Measurements from ENCODE around the gene CCDC27.

CCDC27 gene

GRCh38 chr1:3777078-3777547 is 24.9 kb downstream of the CCDC27 start:
- DNase-seq (ENCODE audit: low read depth): no peak

DNA sequence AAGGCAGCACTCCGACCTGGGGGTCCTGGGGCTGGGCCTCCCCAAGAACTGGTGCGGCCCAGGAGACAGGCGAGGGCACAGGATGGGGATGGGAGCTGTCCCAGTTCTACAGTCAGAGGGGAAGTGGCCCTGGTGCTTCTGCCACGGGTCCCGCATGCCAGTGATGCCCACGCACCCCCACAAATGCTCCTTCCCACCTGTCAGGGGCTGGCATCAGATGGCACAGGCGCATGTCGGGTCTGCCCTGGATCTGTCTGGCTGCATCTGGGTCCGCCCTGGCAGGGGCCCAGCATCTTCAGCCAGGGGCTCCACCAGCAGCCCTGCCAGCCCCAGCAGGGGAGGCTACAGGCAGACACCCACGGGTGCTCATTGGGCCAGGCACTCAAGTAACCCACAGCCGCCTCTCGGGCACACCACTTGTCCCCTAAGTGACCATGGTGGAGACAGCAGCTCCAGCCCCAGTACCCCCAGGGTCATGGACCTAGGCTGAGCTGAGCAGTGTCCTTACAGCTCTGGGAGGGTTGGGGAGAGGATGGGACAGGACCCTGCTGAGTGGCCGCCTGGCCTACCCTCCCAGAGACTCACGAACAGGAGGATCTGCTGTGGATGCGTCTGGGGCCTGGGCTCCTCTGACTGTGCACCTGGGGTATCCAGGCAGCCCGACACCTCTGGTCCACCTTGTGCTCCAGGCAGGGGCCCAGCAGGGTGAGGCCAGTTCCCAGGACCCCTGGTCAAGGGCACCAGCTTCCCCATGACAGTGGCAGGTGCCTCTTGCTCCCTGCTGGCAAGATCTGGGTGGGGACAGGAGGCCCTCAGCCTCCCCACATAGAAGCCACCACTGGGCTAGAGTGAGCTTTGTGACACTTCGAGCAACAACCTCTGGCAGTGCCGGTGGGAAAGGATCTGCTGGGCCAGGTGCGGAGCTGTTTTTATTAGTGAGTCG is 25.7 kb downstream of the CCDC27 start:
- no peak for DNase-seq (ENCODE audit: low read depth)

- DNase-seq (ENCODE audit: low read depth): no peak
Measured at GRCh38 chr1:3778590-3779264, 26.5 kb downstream of the CCDC27 start.

- no peak for DNase-seq (ENCODE audit: low read depth)
Measured at GRCh38 chr1:3779265-3779911, 27.1 kb downstream of the CCDC27 start.

DNA sequence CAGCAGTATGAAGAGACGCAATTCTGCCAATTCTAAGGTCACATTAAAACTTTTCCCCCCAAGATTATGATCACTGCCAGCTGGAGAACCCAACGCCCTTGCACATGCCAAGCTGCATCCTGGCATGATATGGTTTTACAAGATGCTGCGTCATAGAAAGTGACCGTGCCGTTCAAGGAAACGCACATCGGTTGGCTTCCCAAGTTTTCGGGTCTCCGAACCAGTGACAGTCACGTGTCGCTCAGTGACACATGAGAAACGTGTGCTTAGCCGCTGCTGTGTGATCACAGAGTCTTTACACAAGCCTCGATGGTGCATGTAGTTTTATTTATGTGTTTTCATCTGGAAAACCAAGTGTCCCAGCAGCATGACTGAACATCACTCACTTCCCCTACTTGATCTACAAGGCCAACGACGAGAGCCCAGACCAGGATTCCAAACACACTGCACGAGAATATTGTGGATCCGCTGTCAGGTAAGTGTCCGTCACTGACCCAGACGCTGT is 27.7 kb downstream of the CCDC27 start:
- DNase-seq (ENCODE audit: low read depth): no peak

- no peak for DNase-seq (ENCODE audit: low read depth)
Measured at GRCh38 chr1:3780901-3781300, 28.7 kb downstream of the CCDC27 start.

DNA sequence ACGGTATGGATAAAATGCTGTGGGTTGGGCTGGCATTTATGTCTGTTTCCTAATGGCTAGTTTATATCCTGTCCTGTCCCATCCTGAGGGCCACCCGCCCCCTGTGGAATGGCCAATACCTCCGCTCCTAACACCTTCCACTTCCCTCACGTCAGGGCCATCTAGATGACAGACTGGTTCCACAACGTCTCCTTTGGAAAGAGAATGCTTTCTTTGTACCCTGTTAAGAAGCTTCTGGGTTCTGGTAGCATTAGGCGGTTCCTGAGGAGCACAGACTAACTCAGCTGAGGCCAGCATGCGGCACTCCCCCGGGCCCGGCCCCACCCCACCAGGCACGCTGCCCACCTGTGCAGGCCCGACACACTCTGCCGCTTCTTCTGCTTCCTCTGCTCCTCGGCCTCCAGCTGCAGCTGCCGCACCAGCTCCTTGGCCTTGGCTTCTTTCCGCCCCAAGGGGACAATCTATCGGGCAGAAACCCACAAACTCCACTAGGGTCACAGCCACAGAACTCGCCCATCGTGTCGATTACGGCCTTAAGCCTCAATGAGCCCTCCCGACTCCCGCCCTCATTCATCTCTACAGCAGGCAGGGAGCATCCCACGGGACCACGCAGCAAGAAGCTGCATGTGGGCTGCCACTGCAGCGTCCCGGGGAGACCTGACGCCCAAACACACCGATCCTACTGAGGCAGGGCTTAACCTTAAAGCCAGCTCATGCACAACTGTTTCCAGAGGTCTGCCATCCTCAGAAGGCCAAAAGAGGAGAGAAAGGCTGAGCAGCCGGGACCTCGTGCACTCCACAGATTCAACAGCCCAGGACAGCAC is 31.6 kb downstream of the CCDC27 start:
- DNase-seq (ENCODE audit: low read depth): no peak

GRCh38 chr1:3785045-3785444 is 32.8 kb downstream of the CCDC27 start:
- DNase-seq (ENCODE audit: low read depth): no peak

- DNase-seq (ENCODE audit: low read depth): no peak
Measured at GRCh38 chr1:3785456-3786157, 33.4 kb downstream of the CCDC27 start.

DNA sequence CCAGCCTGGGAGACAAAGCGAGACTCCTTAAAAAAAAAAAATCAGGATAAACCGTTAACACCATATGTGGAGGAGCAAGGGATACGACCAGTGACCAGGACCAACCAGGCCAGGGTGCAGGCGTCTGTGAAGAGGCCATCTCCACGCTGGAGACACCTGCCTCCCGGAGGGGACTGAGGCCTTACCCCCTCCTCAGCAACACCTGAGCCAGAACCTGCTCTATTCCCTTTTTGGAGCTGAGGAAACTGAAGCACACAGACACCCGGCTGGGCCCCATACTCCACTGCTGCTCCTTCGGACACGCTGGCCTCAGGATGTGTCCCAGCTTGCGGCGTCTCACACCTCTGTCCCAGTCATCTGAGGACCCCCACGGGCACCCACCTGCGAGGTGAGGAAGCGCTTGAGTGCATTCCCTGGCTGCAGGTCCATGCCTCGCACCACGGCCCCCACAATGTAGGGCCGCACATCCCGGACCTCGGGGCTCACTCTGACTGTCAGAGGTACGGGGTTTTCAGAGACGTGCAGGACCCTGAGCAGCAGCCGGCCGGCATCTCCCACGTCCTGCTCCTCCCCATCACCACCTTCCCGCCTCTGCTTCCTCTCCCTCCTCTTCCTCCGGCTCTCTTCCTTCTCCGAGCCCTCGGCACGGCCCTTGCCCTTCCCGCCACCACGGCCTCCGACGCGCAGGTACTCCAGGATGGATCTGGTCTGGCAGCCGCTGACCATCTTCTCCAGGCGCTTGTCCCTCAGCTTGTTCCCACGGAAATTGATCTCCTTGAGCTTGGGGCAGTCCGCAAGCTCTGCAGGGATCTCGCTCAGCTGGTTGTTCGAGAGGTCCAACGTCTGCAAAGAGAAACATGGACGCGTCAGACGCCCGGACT is 34.5 kb downstream of the CCDC27 start:
- no peak for DNase-seq (ENCODE audit: low read depth)

DNA sequence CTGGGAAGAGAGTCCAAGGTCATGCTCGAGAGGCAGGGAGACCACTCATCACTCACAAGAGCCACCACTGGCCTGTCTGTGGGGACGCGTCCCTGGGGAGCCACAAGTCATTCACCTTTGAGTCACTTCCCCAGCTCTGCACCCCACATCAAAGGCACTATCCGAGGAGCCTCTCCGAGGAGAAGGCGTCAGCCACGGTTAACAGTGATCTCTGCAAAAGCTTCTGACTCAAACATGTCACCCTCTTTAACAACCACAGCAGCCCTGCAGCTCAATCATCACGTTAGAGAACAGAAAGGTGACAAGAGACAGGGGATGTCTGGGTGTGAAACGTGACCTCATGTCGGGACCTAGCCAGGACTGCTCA is 35.1 kb downstream of the CCDC27 start:
- DNase-seq (ENCODE audit: low read depth): no peak

- DNase-seq (ENCODE audit: low read depth): no peak
Measured at GRCh38 chr1:3787745-3788605, 35.7 kb downstream of the CCDC27 start.

DNA sequence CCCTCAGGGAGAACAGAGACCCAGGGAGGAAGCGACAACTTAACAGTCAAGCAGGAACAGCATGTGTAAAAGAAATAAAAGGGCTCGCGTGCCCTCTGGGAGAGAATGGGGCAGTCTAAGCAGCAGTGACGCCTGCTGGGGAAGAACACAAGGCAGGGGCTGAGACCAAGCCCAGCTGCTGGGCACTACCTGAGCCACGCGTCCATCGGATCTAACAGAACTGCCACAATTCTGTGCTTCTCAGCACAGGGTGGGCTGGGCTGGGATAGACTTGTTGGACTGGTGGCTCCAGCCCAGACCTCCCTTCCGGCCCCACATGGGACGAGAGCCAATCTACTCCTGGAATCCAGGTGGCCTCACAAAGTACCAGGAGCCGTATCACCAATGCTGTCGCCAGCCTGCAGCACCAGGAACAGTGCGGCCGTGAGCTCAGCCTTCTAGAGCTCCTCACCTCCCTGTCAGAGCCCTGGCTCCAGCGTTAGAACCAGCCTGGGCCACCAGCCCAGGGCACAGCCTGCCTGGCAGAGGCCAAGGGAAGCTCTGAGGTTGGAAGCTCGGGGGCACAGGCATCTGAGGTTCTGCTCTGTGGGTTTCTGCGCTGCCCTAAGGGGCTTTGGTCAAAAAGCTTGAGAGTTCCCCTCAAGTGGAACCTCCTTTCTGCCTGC is 36.6 kb downstream of the CCDC27 start:
- DNase-seq (ENCODE audit: low read depth): no peak

GRCh38 chr1:3789421-3790300 is 37.4 kb downstream of the CCDC27 start:
- no peak for DNase-seq (ENCODE audit: low read depth)

GRCh38 chr1:3790500-3790923 is 38.3 kb downstream of the CCDC27 start:
- no peak for DNase-seq (ENCODE audit: low read depth)

GRCh38 chr1:3790952-3791351 is 38.7 kb downstream of the CCDC27 start:
- no peak for DNase-seq (ENCODE audit: low read depth)

DNA sequence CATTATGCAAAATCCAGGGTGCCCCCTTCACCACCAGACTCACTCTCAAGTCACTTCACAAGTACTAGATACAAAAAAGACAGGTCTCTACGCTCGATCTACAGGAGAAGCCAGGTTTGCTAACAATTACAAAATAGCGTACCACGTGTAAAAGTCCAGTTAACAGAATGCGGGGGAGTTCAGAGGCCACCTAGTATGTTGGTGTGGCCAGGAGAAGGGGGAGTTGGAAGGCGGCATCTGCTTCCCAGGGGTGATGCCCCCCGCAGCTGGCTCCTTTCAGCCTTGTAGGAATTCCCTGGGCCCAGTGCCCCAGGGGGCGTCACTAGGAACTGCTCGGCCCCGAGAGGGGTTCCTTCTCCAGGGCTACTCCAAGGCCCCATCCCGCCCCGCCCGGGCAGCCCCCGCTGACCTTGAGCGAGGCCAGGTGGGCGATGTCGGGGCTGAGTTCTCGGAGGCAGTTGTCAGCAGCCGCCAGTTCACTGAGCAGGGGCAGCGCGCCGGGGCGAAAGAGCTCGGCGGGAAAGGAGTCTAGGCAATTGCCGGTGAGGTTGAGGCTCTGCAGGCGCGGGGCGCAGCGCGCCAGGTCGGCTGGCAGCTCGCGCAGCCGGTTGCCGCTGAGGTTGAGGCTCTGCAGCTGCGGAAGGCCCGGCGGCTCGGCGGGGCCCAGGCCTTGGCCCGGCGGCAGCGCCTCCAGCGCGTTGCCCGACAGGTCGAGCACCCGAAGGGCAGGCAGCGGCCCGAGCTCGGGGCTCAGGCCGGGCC is 43.4 kb downstream of the CCDC27 start:
- no peak for DNase-seq (ENCODE audit: low read depth)
